ENCODE results near the gene DPF1.
"Not testable (repeated sequence)": the region's sequence is repeated elsewhere in the genome, so short reads cannot be mapped to it uniquely, and the experiment has no call there.

Gene DPF1

DNA sequence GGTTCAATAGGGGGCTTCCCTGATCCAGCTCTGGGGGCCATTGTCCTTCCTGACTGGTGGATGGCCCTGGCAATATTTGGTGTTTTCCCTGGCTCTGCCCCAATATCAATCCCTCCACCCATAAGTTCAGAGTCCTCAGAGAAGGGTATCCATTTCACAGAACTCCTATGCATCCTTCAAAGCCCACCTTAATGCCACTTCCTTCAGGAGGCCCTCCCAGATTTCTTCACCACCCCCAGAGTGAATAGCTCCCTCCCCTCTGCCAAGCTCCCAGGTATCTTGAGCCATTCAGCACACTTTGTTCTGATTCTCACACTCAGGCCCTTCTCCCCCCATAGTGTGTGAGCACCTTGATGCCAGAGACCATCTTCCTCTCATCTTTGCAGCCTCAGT is 26.4 kb upstream of the DPF1 start:
- no peak for DNase-seq

DNA sequence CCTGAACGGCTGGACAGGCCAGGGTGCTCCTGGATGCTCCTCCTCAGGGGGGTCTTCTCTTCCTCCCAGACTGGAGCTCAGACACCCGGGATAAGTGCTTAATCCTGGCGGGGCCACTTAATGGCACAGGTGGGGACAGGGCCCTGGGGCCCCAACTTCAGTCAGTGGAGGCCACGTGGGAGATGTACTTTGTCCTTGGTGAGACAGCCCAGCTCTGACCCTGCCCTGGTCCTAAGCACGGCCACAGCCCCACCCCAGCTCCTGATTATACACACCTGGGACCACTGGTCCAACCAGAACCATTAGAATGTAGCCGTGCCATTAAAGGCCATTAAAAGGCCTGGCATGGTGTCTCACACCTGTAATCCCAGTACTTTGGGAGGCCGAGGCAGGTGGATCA is 24.4 kb upstream of the DPF1 start:
- no peak for DNase-seq

DNA sequence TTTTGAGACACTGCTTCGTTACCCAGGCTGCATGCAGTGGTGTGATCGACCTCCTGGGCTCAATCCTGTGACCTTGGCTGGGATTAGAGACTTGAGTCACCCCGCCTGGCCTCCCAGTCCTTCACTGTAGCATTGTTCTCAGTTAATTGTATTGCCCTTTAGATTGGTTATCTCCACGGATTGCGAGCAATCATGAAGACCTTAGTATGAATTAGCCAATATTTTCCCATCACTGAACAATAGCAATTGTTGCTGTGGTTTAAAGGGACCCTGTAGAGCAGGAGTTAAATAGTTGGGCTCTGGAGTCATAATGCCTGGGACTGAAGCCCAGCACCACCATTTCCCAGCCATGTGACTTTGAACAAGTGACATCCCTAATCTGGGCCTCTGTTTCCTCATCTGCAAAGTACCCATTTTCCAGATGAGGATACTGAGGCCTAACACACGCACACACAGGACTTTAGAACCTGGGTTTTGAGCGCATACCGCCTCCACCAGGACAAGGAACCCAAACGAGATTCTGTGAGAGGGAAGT is 23.8 kb upstream of the DPF1 start:
- no peak for DNase-seq

DNA sequence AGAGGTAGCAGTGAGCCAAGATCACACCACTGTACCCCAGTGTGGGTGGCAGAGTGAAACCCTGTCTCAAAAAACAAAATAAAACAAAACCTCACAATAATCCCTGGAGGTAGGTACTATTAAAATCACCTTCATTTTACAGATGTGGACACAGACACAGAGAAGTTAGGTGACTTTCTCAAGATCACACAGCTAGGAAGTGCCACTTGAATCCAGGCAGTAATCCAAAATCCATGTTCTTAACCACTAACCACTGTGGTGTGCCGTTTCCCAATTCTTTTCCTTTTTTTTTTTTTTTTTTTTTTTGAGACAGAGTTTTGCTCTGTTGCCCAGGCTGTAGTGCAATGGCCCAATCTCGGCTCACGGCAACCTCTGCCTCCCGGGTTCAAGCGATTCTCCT is 23.1 kb upstream of the DPF1 start:
- no peak for DNase-seq

DNA sequence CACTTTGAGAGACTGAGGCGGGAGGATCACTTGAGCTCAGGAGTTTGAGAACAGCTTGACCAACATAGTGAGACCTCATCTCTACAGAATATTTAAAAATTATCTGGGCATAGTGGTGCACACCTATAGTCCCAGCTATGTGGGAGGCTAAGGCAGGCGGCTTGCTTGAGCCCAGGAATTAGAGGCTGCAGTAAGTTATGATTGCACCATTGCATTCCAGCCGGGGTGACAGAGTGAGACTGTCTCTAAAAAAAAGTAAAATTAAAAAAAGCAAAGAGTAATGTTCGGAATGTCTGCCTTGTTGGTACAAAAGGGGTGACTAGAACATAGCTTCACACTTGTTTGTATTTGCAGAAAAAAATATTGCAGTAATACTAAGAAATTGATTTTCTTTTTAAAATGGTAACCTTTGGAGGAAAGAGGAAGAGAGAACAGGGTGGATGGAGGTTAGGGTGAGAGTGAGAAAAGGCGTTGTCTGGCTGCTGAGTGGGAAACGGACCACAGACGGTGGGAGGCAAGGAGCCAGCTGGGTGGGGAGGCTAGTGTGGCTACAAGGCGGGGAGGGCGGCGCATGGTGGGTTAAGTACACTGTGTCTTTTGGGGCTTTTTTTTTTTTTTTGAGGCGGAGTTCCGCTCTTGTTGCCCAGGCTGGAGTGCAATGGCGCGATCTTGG is 21.9 kb upstream of the DPF1 start:
- DNase-seq, result no peak

DNA sequence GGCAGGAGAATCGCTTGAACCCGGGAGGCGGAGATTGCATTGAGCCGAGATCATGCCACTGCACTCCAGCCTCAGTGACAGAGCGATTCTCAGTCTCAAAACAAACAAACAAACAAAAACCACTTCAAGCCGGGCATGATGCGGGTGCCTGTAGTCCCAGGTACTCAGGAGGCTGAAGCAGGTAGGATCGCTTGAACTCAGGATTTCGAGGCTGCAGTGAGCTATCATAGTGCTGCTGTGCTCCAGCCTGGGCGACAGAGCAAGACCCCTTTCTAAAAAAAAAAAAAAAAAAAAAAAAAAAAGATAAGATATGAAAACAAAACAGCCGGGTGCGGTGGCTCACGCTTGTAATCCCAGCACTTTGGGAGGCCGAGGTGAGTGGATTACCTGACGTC is 19.3 kb upstream of the DPF1 start:
- DNase-seq, result no peak

DNA sequence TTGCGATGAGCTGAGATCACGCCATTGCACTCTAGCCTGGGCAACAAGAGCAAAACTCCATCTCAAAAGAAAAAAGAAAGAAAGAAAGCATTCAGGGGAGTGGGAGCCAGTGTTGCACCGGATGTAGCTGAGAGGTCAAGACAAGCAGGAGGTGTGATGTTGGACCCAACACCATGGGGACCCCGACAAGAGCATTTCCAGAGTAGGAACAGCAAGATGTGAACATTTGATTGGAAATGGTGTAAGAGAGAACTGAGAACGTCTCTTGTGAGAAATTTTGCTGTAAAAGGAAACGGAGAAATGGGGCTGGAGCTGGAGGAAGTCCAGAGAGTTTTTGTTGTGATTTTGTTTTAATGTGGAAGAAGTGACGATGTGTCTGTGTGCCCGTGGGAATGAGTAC is 15.8 kb upstream of the DPF1 start:
- no peak for DNase-seq

DNA sequence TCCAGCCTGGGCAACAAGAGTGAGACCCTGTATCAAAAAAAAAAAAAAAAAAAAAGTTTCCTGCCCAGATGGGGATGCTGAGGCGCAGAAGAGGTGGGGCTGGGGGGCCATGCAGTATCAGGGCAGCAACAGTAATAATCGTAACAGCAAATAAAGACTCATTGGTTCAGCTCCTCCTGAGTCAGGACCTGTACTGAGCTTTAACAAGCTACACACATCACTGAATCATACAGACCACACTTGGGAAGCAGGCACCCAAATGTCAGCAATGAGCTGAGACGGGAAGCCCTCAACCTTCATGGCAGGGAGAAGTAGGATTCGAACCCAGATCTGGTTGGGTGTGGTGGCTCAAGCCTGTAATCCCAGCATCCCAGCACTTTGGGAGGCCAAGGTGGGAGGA is 10.6 kb upstream of the DPF1 start:
- DNase-seq, result no peak

DNA sequence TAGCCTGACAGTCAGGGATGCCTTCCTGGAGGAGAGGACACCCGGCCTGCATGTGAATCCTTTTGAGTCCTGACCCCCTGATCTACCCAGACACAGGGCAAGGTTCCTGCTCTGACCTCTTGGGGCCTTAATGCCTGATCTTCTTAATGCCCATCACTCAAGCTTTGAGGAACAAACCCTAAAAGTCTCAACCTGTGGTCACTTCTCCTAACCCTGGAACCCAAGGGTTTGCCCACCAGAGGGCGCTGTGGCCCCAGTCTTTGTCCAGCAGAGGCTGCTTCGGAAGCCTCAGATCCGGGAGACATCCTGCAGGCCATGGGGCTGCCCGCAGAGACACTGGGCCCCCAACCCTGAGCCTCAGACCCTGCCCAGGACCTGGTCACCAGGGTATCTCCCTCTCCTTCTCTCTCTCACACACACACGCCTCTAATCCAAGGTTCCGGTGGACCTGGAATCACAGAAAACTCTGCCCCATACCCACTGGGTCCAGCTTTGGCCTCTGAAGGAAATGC is 9.8 kb upstream of the DPF1 start:
- peak; percentile 79 for DNase-seq

DNA sequence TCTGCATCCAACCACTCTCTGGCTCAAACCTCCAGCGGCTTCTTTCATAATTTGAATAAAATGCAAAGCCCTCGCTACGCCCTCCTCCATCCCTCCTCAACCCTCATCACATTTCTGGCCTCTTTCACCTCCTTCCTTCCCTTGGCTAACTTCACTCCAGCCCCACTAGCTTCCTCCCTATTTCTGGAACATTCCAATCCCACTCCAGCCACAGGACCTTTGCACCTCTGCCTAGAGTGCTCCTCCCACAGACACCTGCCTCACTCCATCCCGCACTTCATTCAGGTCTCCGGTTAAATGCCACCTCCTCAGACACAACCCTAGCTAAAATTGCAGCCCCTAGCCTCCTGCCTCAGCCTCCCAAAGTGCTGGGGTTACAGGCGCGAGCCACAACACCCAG is 7.9 kb upstream of the DPF1 start:
- no peak for DNase-seq

DNA sequence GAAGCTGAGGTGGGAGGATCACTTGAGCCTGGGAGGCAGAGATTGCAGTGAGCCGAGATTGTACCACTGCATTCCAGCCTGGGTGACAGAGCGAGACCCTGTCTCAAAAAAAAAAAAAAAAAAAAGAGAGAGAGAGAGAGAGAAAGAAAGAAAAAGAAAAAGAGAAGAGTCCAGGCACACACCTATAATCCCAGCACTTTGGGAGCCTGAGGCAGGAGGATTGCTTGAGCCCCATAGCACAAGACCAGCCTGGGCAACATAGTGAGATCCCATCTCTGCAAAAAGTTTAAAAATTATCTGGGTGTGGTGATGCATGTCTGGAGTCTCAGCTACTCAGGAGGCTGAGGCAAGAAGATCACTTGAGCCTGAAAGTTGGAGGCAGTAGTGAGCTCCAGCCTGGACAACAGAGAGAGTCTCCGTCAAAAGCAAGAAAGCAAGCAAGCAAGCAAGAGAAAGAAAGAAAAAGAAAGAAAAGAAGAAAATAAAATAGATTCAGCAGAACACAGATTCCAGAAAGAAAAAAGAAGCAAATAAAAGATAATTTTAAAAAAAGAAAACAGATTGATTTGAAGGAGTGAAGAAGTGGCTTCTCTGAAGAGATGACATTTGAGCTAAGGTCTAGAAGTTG is 6.6 kb upstream of the DPF1 start:
- not testable (repeated sequence) for DNase-seq

DNA sequence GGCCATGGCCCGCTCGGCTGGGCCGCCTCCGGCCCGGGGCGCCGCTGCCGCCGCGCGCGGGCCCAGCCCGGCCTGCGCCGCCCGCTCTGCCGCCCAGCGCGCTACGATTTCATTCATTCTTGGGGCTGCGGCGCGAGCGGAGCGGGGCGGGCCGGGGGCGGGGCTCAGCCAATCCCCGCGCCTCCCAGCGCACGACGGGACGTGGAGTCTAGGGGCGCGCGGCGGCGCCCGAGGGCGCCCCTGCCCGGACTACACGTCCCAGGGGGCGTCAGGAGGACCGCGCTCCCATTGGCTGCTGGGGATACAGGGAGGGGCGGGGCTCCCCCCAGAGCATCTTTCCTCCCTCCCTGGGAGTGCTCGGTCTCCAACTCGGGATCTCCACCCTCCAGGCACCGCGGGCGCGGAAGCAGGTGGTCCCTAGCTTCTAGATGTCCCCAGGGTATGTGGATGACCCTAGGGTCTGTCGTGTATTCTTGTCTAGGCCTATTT is 5.6 kb upstream of the DPF1 start:
- DNase-seq, result peak; percentile 71

DNA sequence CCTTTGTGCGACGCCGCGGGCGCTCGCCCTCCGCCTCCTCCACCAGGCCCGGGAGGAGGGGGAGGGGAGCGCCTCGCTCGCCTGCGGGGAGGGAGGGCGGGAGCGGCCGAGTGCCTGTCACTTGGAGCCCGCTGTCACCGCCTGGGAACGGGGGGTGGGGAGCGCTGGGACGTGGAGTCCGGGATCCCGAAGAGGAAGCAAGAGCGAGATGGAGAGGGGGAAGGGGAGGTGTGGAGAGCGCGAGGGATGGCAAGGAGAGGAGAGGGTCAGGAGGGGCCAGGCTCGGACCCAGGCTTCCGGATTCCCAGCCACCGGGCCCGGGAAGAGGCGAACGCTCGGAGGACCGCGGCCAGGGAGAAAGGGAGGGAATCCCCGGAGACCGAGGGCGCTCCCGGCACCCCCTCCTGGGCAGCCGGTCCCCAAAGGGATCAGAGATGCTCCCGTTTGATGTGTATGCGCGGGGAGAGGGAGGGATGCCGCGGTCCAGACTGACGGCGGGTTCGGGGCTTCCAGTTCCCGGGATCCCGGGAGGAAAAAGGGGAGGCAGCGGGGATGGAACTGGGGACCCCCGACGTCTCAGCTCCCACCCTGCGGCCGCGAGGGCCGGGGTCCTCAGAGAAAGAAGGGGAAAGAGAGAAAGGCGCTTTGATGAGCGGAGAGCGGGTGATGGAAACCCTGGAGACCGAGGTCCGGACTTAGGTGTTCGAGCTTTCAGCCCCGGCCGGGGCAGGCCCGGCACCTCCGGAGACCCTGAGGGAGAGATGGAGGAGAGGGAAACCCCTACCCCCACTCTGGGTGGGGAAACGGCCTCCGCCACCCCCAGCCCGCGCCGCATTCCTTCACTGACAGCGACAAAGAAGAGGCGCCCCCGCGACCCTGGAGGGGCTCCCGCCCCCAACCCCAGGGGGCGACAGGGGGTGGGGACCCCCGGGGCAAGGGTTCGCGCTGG is 4.7 kb upstream of the DPF1 start:
- DNase-seq, result no peak

DNA sequence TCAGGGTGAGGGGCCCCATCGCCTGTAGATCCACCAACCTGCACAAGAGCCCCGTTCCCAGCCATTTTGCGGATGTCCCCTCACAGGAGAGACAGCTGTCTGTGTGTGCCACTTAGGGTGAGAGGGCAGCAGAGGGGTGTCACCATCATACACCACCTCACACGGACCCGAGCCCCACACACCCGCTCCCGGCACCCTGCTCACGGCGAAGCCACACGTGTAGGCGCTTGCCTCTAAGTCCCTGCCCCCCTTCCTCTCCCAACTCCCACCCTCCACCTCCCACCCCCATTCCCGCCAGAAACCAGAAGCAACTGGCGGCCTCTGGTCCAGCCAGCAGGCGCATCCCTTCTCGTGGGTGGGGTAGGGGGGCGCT is 4.0 kb upstream of the DPF1 start:
- DNase-seq, result no peak

DNA sequence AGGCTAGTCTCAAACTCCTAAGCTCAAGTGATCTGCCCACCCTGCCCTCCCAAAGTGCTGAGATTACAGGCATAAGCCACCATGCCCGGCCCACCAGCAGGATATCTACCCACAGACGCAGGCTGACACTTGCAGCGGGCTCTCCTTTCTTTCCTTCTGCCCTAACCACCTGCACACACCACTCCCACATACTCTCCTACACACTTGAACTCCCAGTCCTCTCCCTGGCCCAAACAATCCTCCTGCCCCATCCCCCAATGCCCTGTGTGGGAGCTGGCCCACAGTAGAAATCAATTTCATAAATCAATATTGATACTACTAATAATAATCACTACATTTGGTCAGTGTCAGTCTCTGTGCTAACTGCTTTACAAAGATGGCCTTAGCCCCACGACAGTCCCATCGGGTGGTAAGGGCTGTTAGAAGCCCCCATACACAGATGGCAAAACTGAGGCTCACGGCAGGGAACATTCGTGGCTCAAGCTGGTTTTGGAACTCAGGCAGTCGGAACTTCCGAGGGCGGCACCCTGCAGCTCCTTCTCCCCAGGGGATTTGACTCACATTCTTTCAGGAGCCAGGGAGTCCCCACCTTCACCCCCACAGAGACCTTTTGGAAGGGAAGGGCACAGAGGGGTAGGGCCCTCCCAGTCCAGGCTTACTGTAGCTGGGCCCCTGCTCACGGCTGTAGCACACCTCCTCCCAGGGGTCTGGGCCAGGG is 3.4 kb upstream of the DPF1 start:
- DNase-seq, result no peak

DNA sequence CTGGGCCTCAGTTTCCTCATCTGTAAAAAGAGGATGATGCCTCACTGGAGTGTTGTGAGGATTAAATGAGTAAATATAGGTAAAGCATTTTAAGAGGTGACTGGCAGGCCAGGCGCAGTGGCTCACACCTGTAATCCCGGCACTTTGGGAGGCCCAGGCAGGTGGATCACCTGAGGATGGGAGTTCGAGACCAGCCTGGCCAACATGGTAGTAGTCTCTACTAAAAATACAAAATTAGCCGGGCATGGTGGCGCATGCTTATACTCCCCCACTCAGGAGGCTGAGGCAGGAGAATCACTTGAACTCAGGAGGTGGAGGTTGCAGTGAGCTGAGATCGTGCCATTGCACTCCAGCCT is 819 bp upstream of the DPF1 start:
- not testable (repeated sequence) for DNase-seq

DNA sequence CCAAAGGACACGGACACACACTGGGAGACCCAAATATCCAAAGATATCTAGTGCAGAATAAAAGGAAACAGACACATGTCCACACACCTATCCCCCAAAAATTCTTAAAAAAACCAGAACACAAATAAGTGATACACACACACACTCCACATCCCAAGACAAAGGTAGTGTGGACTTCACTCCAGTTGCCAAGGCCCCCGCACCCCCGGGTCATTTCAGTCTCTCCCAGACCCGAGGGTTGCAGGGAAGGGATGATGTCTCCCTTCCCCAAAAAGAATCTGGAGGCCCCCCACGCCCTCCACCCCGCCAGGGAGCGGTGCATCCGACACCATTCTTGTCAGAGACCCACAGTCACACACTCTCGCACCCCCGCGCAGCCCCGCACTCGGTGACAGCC is 407 bp downstream of the DPF1 start:
- DNase-seq, result no peak

DNA sequence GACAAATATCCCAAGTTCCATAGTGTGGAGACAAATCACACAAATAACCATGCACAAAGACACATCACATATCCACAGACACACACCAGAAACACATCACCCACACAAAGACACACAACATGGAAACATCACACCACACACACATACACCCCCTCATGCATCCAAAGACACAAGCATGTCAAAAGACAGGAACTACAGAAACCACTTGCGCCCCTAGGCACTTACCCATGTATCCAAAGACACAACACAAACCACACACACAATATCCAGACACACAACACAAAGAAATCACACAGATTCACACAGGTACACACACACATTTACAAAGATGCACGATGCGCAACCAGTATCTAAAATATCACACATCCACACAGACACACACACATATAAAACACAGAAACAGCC is 901 bp downstream of the DPF1 start:
- DNase-seq, result no peak

DNA sequence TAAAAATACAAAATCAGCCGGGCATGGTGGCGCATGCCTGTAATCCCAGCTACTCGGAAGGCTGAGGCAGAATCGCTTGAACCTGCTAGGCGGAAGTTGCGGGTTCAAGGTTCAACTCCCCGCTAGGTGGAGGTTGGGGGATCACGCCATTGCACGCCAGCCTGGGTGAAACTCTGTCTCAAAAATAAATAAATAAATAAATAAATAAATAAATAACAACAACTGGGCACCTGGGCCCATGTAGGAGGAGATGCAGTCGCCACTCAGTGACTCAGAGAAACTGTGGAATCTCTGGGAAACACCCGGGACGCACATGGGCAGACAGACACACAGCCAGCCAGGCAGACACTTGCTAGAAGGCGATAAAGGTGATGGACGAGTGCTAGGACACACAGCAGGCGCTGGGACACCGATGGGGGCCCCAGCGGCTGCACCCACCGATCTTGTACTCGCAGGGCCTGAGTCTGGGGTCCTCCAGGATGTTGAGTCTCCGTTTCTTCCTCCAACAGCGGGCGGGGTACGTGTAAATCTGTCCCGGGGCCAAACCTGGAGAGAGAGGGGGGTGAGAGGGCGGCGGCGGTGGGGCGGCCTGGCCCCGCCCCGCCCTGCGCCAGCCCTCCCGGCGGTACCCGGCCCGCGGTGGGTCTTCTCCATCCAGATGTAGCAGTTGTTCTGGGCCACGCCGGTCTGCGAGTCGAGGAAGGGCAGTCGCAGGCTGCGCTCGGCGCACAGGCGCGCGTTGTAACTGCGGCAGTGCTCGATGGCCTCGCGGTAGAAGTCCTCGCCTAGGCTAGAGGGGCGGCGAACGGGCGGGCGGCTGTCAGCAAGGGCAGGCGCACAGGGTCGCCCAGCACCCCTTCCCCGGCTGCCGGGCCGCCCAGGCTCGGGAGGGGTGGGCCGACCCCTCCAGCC is 1.8 kb downstream of the DPF1 start:
- DNase-seq, result no peak

DNA sequence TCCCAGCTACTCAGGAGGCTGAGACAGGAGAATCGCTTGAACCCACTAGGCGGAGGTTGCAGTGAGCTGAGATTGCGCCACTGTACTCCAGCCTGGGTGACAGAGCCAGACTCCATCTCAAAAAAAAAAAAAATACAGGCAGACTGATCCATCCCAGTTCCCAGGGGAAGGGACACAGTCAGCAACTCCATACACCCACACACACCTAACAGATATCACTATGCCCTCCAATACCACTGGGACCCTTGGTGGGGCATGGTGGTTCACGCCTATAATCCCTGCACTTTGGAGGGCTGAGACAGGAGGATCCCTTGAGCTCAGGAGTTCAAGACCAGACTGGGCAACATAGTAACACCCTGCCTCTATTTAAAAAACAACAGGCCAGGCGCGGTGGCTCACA is 2.6 kb downstream of the DPF1 start:
- DNase-seq, result no peak

DNA sequence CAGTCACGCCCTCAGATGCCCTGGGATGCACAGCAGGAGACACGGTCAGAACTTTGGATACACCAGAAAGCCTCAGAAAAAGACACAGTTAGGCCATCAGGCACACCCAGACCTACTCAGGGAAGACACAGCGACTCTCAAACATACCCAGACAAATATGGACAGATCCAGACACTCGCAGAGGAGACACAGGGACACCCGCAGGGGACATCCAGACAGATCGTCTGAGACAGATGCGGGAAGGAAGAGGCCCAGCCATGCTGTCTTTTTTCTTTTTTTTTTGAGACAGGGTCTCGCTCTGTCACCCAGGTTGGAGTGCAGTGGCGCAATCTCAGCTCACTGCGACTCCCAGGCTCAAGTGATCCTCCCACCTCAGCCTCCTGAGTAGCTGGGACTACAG is 4.8 kb downstream of the DPF1 start:
- DNase-seq, result no peak

DNA sequence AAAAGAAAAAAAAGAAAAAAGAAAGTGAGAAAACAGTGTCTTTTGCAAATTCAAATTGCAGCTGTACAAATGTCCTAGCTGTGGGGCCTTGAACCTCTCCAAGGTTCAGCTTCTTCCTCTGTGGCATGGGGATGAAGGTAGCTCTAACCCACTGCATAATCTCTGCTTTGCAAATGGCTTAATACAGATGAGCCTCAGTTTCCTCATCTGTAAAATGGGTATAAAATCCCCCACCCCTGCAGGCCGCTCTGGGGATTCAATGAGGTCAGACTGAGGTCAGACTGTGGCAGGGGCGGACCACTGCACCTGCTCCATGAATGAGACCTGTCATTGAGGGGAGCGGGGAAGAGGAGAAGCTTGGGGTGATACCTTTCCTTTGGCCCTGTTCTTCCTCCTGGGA is 5.8 kb downstream of the DPF1 start:
- no peak for DNase-seq

Data from stimulated activated CD4-positive, alpha-beta T cell treated with anti-CD3 and anti-CD28 coated beads, Interleukin-4, amount 100 ng/mL, for 1 hour (primary cell).